ENCODE results near the gene LRRC4B.

DNA sequence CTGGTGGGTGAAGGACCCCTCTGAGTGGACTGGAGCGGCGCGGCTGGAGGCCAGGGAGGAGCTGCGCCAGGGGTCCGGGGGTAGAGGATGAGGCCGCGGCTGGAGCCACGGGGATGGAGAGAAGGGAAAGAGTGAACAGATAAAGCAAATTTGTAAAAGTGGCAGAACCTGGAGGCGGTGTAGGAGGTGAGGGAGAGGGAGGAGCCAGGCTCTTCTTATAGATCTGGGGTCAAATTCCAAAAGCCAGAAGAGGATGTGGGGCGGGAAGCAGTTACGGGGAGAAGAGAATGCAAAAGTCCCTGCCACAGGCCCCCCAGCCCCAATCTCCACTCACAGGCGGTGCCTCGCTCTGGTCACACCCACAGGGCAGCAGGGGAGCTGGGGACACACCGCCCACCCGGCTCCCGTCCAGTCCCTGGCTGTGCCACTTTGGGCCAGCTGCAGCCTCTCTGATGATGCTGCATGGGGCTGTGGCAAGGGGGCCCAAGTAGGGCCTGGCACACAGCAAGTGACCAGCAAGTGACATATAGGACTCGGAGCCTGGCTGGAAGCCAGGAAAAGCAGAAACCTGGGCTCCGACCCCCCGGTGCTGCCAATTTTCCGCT is 11.1 kb downstream of the LRRC4B start:
- TF ChIP-seq POLR2A (IDR thresholded peaks at IDR 0.05) = no peak
- no peak for TF ChIP-seq CTCF (IDR thresholded peaks at IDR 0.05)
- TF ChIP-seq EP300 (IDR thresholded peaks at IDR 0.05) = no peak
- TF ChIP-seq POLR2AphosphoS5 (IDR thresholded peaks at IDR 0.05) = no peak

All from sigmoid colon (tissue), 4 donors.